ENCODE results near the gene CUEDC1.

- no peak for TF ChIP-seq TAF1 (IDR thresholded peaks at IDR 0.05; ENCODE audit: control insufficient read depth, extremely low read depth, insufficient read depth, low read length, severe bottlenecking)
- TF ChIP-seq CHCHD3 (CRISPR knock-in tag; IDR thresholded peaks at IDR 0.05), result no peak
- no peak for TF ChIP-seq PCBP1 (IDR thresholded peaks at IDR 0.05; ENCODE audit: low read depth, low read length, poor library complexity, severe bottlenecking)
- TF ChIP-seq SMAD2 (IDR thresholded peaks at IDR 0.05; ENCODE audit: low read depth, low read length), result no peak
- no peak for TF ChIP-seq ZBTB49 (CRISPR knock-in tag; IDR thresholded peaks at IDR 0.05; ENCODE audit: borderline replicate concordance)
- TF ChIP-seq ZBTB11 (CRISPR knock-in tag; IDR thresholded peaks at IDR 0.05), result no peak
- no peak for TF ChIP-seq BMI1 (IDR thresholded peaks at IDR 0.05; ENCODE audit: low read length)
- no peak for TF ChIP-seq FOXJ3 (CRISPR knock-in tag; IDR thresholded peaks at IDR 0.05)
- TF ChIP-seq CTCF (IDR thresholded peaks at IDR 0.05 in 2 of 3, conservative IDR thresholded peaks at IDR 0.05 in 1 of 3; ENCODE audit: insufficient read depth in 2 of 3, low read depth in 1 of 3, low read length in 3 of 3), result no peak
- TF ChIP-seq RREB1 (CRISPR knock-in tag; IDR thresholded peaks at IDR 0.05), result no peak
- TF ChIP-seq JUN (IDR thresholded peaks at IDR 0.05; ENCODE audit: borderline replicate concordance, low read depth, low read length), result no peak
- TF ChIP-seq JUN (CRISPR knock-in tag; IDR thresholded peaks at IDR 0.05; ENCODE audit: borderline replicate concordance), result no peak
- no peak for TF ChIP-seq ZNF146 (CRISPR knock-in tag; IDR thresholded peaks at IDR 0.05; ENCODE audit: unreplicated experiment)
- TF ChIP-seq PATZ1 (CRISPR knock-in tag; IDR thresholded peaks at IDR 0.05; ENCODE audit: borderline replicate concordance), result no peak
Measured at GRCh38 chr17:57937492-57937891, 17.7 kb downstream of the CUEDC1 start.
